Stimulated activated effector memory CD8-positive, alpha-beta T cell treated with anti-CD3 and anti-CD28 coated beads, Interleukin-12 subunit alpha, Interleukin-12 subunit beta, amount 100 ng/mL, for 72 hours (primary cell): ENCODE data around the gene EXOSC2.

Source experiments
- ATAC-seq: fragments of 150-1000 bp; cut with Tn5 transposase; 2 replicates; pipeline ENCODE4 v1.10.0; 2021
- DNase-seq, 2 donors: peaks; one replicate each; pipeline ENCODE4 v3.0.0; 2021 to 2022; ENCODE audit warnings: low spot score in 2 of 2
- H3K27ac Mint-ChIP-seq: one replicate; pipeline ENCODE4 v1.8.0; 2022; ENCODE audit warnings: mild to moderate bottlenecking, mixed read lengths
- H3K36me3 Mint-ChIP-seq: one replicate; pipeline ENCODE4 v1.8.0; 2022; ENCODE audit warnings: mild to moderate bottlenecking, mixed read lengths
- H3K4me1 Mint-ChIP-seq: one replicate; pipeline ENCODE4 v1.8.0; 2022; ENCODE audit warnings: mixed read lengths
- H3K4me3 Mint-ChIP-seq: one replicate; pipeline ENCODE4 v1.8.0; 2022; ENCODE audit warnings: mild to moderate bottlenecking, mixed read lengths
- H3K9me3 Mint-ChIP-seq: one replicate; pipeline ENCODE4 v1.8.0; 2022; ENCODE audit warnings: mixed read lengths

Gene EXOSC2

GRCh38 chr9:130701059-130702022 lies 7.8 kb downstream of the EXOSC2 start:
- Mint-ChIP-seq H3K4me3 (no peak overlapping the region), H3K4me1 (peaks cover 26% of the 10 kb centered on the region), H3K27ac (no peak overlapping the region), H3K36me3 (peaks cover 100% of the 10 kb centered on the region), H3K9me3 (no peaks in the 10 kb centered on the region)
- ATAC-seq = peak; percentile 89
- DNase-seq = peak; percentile 73 to 81

DNA sequence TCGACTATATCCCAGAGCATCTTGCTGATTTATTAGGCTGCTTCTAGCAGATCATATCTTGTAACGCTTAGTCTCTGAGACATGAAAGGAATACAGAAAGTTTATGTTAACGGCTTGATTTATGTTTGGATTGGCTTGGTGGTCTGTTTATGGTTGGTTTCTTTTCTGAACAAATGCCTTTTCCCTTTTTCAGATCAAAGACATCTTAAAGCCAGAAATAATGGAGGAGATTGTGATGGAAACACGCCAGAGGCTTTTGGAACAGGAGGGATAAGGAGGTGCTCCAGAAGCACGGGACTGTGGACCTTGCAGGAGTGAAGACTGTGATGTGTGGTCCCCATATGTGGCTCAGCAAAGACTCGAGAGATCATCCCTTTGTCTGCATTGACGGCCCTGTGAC lies 9.9 kb downstream of the EXOSC2 start:
- Mint-ChIP-seq H3K27ac (peak overlapping the region; percentile 60), H3K36me3 (peaks cover 90% of the 10 kb centered on the region)

DNA sequence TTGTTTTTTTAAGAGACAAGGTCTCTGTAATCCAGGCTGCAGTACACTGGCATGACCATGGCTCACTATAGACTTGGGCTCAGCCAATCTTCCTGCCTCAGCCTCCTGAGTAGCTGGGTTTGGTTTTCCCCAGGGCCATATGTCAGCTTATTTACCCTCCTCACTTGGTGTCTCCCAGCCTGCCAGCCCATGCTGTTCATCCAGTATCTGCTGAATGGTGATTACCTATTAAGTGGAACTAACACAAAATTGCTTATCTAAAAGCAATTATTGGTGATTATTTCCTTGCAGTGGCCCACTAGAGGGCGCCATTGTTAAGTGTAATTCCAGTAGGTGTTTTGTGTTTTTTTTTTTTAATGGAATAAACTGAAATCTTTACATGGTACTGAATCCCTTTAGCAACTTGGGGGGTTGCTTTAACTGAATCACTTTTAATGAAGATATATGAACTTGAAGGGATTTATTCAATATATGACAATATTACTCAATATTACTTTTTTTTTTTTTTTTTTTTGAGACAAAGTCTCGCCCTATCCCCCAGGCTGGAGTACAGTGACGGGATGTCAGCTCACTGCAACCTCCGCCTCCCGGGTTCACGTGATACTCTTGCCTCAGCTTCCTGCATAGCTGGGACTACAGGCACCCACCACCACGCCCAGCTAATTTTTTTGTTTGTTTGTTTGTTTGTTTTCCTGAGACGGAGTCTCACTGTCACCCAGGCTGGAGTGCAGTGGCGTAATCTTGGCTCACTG lies 13.8 kb downstream of the EXOSC2 start:
- ATAC-seq = peak; percentile 45
- Mint-ChIP-seq H3K9me3 (no peaks in the 10 kb centered on the region), H3K27ac (peak overlapping the region; percentile 23), H3K36me3 (peaks cover 58% of the 10 kb centered on the region), H3K4me3 (no peak overlapping the region), H3K4me1 (peaks cover 9% of the 10 kb centered on the region)
- peak; percentile 52 to 75 for DNase-seq

More for the DNA sequence above, 9.9 kb downstream of the EXOSC2 start:
- Mint-ChIP-seq H3K4me1 (peaks cover 13% of the 10 kb centered on the region), H3K4me3 (no peak overlapping the region), H3K9me3 (no peaks in the 10 kb centered on the region)
- no peak for ATAC-seq
- DNase-seq = no peak

GRCh38 chr9:130710822-130711352 lies 17.3 kb downstream of the EXOSC2 start:
- Mint-ChIP-seq H3K4me1 (peaks cover 26% of the 10 kb centered on the region), H3K27ac (no peak overlapping the region)

DNA sequence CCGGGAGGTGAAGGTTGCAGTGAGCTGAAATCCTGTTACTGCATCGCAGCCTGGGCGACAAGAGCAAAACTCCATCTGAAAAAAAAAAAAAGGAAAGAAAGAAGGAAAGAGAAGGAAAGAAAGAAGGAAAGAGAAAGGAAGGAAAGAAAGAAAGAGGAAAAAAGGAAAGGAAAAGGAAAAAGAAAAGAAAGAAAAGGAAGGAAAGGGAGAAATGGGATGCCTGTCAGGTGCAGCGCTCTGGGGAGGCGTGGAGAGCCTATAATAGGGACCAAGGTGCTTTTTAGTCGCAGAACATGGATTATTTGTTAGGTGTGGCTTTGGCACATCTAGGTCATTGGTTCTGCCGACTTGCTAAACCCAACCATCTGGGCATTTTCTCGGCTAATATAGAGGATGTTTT lies 17.9 kb downstream of the EXOSC2 start:
- DNase-seq (no peak), ATAC-seq (no peak)
- Mint-ChIP-seq H3K36me3 (peaks cover 17% of the 10 kb centered on the region), H3K9me3 (no peaks in the 10 kb centered on the region), H3K27ac (no peak overlapping the region), H3K4me3 (peak overlapping the region; percentile 14), H3K4me1 (peaks cover 26% of the 10 kb centered on the region)

More at GRCh38 chr9:130710822-130711352, 17.3 kb downstream of the EXOSC2 start:
- ATAC-seq (no peak), DNase-seq (no peak)
- Mint-ChIP-seq H3K4me3 (peak overlapping the region; percentile 14), H3K36me3 (peaks cover 23% of the 10 kb centered on the region), H3K9me3 (no peaks in the 10 kb centered on the region)

DNA sequence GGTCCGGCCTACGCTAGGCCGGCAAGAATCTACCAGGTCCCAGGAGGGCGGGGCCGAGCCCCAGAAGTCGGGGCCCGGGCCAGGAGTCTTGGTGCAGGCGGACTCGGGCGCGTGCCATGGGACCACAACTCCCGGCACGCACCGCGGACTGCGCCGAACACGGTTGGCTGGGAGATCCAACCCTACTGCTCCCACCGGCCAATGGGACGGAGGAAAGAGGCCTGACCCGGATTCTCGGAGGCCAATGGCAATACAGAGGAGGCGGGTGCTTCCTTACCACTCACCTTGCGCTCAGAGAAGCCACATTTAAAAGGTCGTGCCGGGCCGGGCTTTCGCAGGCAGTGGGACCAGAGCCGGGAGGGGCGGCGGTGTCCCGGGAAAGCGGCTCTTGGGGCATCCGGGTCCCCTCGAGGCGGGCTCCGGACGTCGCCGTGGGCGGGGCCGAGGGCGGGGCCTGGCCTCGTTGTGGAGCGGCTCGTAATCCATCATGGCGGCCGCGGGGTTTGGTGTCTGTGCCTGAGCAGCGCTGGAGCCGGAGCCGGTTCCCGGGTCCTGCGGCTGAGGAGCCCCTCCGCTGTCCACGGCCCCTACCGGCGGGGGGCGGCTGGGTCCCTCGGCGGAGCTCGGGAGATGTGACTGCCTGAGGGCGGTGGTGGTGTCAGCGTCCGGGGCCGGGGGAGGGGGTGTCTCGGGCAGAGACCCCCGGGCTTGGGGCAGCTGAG lies 19.1 kb downstream of the EXOSC2 start:
- no peaks in the 10 kb centered on the region for H3K9me3 Mint-ChIP-seq
- ATAC-seq = peak; percentile 98
- DNase-seq = peak; percentile 90 to 97
- H3K4me1 Mint-ChIP-seq = peaks cover 26% of the 10 kb centered on the region
- peak overlapping the region; percentile 93 for H3K27ac Mint-ChIP-seq
- H3K36me3 Mint-ChIP-seq = peaks cover 7% of the 10 kb centered on the region
- peak overlapping the region; percentile 89 for H3K4me3 Mint-ChIP-seq

DNA sequence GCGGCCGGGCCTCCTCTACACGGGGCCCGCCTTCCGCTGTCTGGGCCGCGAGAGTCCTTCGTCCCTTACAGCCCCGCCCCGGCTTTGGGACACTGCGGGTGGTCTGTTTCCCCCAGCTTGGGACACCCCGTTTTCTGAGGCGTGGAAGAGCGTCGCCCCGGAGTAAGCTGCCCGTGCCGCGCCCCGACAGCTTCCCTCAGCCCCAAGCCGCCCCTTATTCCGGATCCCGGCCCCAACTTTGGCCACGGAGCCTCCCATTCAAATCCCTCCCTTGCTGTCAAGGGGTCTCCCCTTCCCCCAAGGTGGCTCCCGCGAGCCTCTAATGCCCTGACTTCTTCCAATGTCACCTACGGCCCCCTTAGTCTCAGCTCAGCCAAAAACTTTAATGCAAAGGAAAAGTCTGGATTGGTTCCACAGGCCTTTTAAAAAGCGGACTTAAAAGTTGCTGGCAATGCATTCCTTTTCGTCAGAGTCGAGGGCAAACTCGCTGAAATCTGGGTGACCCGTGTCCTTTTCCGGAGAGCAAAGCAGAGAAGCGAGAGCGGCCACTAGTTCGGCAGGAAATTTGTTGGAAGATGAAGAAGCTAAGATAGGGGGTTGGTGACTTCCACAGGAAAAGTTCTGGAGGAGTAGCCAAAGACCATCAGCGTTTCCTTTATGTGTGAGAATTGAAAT lies 19.8 kb downstream of the EXOSC2 start:
- H3K4me3 Mint-ChIP-seq = peak overlapping the region; percentile 89
- H3K36me3 Mint-ChIP-seq = peaks cover 7% of the 10 kb centered on the region
- peak overlapping the region; percentile 93 for H3K27ac Mint-ChIP-seq
- peaks cover 26% of the 10 kb centered on the region for H3K4me1 Mint-ChIP-seq
- peak; percentile 2 for ATAC-seq
- peak in 1 of 2 donors; percentile 58 for DNase-seq
- no peaks in the 10 kb centered on the region for H3K9me3 Mint-ChIP-seq

DNA sequence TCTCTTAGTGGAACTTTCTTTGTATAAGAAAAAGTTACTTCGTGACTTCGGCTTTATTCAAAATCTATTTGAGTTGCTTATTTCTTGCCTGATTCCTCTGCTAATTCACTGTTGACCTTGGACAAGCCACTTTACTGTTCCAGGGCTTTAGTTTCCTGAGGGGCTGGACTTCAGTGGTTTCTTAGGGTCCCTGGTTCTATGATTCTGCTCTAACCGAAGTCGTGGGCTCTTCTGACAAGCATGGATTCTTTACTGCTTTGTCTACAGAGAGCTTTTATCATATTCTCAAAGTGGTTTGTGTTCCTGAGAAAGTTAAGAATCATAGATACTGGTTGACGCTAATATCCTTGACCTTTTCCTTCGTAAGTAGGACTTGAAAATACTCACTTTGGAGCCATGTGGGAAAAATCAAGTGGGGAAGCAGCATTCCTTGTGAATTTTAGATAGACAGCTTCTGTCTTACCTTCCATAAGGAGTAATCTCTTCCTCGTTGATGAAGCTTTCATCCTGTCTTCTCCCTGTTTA lies 21.1 kb downstream of the EXOSC2 start:
- DNase-seq = no peak
- H3K36me3 Mint-ChIP-seq = peaks cover 7% of the 10 kb centered on the region
- ATAC-seq = no peak
- H3K4me3 Mint-ChIP-seq = peak overlapping the region; percentile 89
- H3K27ac Mint-ChIP-seq = peak overlapping the region; percentile 93
- peaks cover 26% of the 10 kb centered on the region for H3K4me1 Mint-ChIP-seq
- no peaks in the 10 kb centered on the region for H3K9me3 Mint-ChIP-seq

- no peaks in the 10 kb centered on the region for H3K9me3 Mint-ChIP-seq
- ATAC-seq (no peak), DNase-seq (no peak)
- H3K36me3 Mint-ChIP-seq = peaks cover 7% of the 10 kb centered on the region
- peak overlapping the region; percentile 89 for H3K4me3 Mint-ChIP-seq
- peaks cover 31% of the 10 kb centered on the region for H3K4me1 Mint-ChIP-seq
- H3K27ac Mint-ChIP-seq = peak overlapping the region; percentile 93
Observed at GRCh38 chr9:130715270-130715669, 21.7 kb downstream of the EXOSC2 start.

- peaks cover 34% of the 10 kb centered on the region for H3K4me1 Mint-ChIP-seq
- H3K4me3 Mint-ChIP-seq = no peak overlapping the region
- no peaks in the 10 kb centered on the region for H3K9me3 Mint-ChIP-seq
- no peak overlapping the region for H3K27ac Mint-ChIP-seq
- DNase-seq (no peak), ATAC-seq (no peak)
- H3K36me3 Mint-ChIP-seq = no peaks in the 10 kb centered on the region
Observed at GRCh38 chr9:130718562-130718961, 25.0 kb downstream of the EXOSC2 start.

- H3K36me3 Mint-ChIP-seq = no peaks in the 10 kb centered on the region
- no peak overlapping the region for H3K4me3 Mint-ChIP-seq
- ATAC-seq (no peak), DNase-seq (no peak)
- H3K9me3 Mint-ChIP-seq = no peaks in the 10 kb centered on the region
- peaks cover 17% of the 10 kb centered on the region for H3K4me1 Mint-ChIP-seq
- peak overlapping the region; percentile 23 for H3K27ac Mint-ChIP-seq
Observed at GRCh38 chr9:130720762-130721161, 27.2 kb downstream of the EXOSC2 start.

- DNase-seq = no peak
- Mint-ChIP-seq H3K9me3 (no peaks in the 10 kb centered on the region), H3K27ac (peak overlapping the region; percentile 7), H3K4me1 (peaks cover 30% of the 10 kb centered on the region), H3K36me3 (peaks cover 6% of the 10 kb centered on the region), H3K4me3 (no peak overlapping the region)
- ATAC-seq = no peak
Observed at GRCh38 chr9:130728721-130729120, 35.1 kb downstream of the EXOSC2 start.

DNA sequence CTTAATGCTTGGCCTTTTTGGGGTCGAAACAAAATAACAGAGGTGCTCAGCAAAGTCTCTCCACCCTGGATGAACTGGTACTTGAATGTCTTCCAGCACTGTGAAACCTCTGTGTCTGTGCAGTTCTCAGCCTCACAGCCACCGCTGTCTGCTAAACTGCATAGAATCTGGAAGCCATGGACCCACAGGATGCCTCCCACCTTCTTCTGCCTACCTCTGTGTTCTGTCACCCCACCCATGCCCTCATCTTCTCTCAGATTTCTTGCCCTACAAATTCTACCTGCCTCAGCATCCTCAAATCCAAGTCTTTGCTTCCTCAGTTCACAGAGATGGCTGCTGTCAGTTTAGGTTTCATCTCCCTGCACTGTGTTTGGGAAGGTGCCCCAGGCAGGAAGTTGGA lies 35.6 kb downstream of the EXOSC2 start:
- no peaks in the 10 kb centered on the region for H3K9me3 Mint-ChIP-seq
- ATAC-seq (no peak), DNase-seq (no peak)
- no peak overlapping the region for H3K4me3 Mint-ChIP-seq
- peaks cover 6% of the 10 kb centered on the region for H3K36me3 Mint-ChIP-seq
- H3K4me1 Mint-ChIP-seq = peaks cover 30% of the 10 kb centered on the region
- H3K27ac Mint-ChIP-seq = peak overlapping the region; percentile 7

DNA sequence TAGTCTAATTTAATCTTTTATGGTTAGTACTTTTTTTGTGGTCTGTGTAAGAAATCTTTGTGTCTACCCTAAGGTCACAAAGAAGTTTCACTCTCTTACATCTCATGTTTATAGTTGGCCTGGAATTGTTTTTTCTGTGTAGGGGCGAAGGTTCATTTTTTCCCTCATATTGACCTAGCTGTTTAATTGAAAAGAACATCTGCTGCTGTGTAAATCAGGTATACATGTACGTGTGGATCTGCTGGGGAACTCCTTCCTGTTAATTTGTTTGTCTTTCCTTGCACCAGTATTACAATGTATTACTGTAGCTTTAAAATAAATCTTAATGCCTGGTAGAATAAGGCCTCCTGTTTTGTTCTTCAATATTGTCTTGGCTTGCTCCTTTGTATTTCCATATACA lies 37.8 kb downstream of the EXOSC2 start:
- H3K36me3 Mint-ChIP-seq = peaks cover 6% of the 10 kb centered on the region
- no peak overlapping the region for H3K4me3 Mint-ChIP-seq
- H3K4me1 Mint-ChIP-seq = peaks cover 31% of the 10 kb centered on the region
- no peaks in the 10 kb centered on the region for H3K9me3 Mint-ChIP-seq
- H3K27ac Mint-ChIP-seq = no peak overlapping the region
- DNase-seq (no peak), ATAC-seq (no peak)
